ENCODE measurements around the gene MICAL3. TPM values are rescaled to one million over a fixed set of nuclear protein-coding genes. Genes with fewer than 3 reads are reported as not detected.

MICAL3 gene

DNA sequence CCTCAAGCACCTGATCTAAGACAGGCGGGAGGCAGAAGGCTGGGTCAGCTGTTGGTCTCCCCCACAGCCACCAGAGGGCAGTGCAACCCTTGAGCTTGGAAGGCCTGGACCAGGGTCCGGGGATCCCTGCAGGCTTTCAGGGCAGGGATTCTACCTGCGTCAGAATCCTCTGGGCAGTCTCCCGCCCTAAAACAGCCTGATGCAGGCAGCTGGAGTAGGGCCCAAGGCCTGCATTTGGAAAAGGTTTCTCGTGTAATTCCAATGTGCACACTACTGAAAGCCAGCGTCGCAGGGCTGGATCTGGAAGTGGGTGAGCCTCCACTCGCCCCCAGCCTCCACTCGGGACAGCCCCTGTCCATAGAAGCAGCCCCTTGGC, 281.8 kb downstream of the MICAL3 start:
- DNase-seq, result peak; percentile 93
- Histone ChIP-seq H2BK5ac (ENCODE audit: low read length) (no peak overlapping the region), H3K36me3 (ENCODE audit: control insufficient read depth, insufficient read depth, low read length) (peaks cover 2% of the 10 kb centered on the region), H3K27ac (ENCODE audit: low read depth, low read length) (no peak overlapping the region), H3K79me2 (ENCODE audit: control insufficient read depth, insufficient read depth, low read length) (no peaks in the 10 kb centered on the region), H3K4me2 (ENCODE audit: low read length) (no peak overlapping the region), H4K5ac (ENCODE audit: low read length) (no peak overlapping the region), H2BK15ac (replicated peaks; ENCODE audit: low read depth) (no peak overlapping the region), H3K4me1 (ENCODE audit: control insufficient read depth, low read depth, low read length) (no peaks in the 10 kb centered on the region), H3K79me1 (ENCODE audit: low read length) (no peaks in the 10 kb centered on the region), H3K27me3 (ENCODE audit: insufficient read depth, low read length, poor library complexity) (no peaks in the 10 kb centered on the region), H2BK120ac (ENCODE audit: low read depth, low read length) (no peak overlapping the region), H2AK5ac (ENCODE audit: low read length) (no peak overlapping the region), H3K4ac (ENCODE audit: low read depth, low read length) (no peak overlapping the region), H3K56ac (ENCODE audit: low read length) (no peak overlapping the region), H3K9ac (ENCODE audit: low read length) (no peak overlapping the region), H3K4me3 (ENCODE audit: low read length) (no peak overlapping the region), H4K8ac (ENCODE audit: low read depth, low read length) (no peak overlapping the region), H3K18ac (ENCODE audit: low read length) (no peak overlapping the region), H3K23ac (ENCODE audit: low read length) (no peak overlapping the region)
- no CpG with 5 or more reads among the region's 9 CpGs for WGBS (ENCODE audit: extremely low coverage, insufficient coverage, low lambda C conversion rate)

DNA sequence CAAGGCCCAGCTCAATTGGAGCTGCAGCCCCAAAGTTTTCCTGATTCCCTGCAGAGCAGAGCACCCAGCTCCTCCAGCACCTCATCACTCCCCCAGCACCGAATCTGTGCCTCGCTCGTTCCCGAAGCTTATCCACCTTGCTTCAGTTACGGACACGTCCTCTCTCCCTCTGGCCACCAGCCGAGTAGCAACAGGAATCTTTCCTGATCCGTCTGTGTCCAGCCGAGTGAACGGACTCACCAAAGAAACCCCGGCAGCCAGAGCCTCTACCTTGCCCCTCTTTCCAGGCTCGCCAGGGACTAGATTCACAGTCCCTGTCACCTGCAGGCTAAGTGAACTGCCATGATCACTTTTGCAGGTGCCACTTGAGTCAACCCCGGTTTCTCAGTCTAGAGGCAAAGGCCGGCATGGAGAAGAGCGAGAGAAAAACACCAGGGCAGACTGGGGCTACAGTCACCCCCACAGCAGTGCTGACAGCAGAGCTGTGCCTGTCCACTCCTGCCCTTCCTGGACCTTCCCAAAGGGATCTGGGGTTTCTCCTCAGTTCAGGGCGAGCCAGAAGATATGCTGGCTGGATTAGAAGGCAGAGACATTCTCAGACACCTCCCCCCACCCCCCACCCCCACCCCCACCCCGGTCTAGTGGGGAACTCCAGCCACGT, 282.4 kb downstream of the MICAL3 start:
- Histone ChIP-seq H3K4me1 (ENCODE audit: control insufficient read depth, low read depth, low read length) (no peaks in the 10 kb centered on the region), H2BK5ac (ENCODE audit: low read length) (no peak overlapping the region), H2BK120ac (ENCODE audit: low read depth, low read length) (no peak overlapping the region), H3K4ac (ENCODE audit: low read depth, low read length) (no peak overlapping the region), H3K27ac (ENCODE audit: low read depth, low read length) (no peak overlapping the region), H3K27me3 (ENCODE audit: insufficient read depth, low read length, poor library complexity) (no peaks in the 10 kb centered on the region), H3K79me1 (ENCODE audit: low read length) (no peaks in the 10 kb centered on the region), H3K4me3 (ENCODE audit: low read length) (no peak overlapping the region), H3K18ac (ENCODE audit: low read length) (no peak overlapping the region), H3K56ac (ENCODE audit: low read length) (no peak overlapping the region), H4K5ac (ENCODE audit: low read length) (no peak overlapping the region), H3K4me2 (ENCODE audit: low read length) (no peak overlapping the region), H3K79me2 (ENCODE audit: control insufficient read depth, insufficient read depth, low read length) (no peaks in the 10 kb centered on the region), H3K9ac (ENCODE audit: low read length) (no peak overlapping the region), H2BK15ac (replicated peaks; ENCODE audit: low read depth) (no peak overlapping the region), H4K8ac (ENCODE audit: low read depth, low read length) (no peak overlapping the region), H2AK5ac (ENCODE audit: low read length) (no peak overlapping the region), H3K36me3 (ENCODE audit: control insufficient read depth, insufficient read depth, low read length) (peaks cover 2% of the 10 kb centered on the region), H3K23ac (ENCODE audit: low read length) (no peak overlapping the region)
- no CpG with 5 or more reads among the region's 18 CpGs for whole genome bisulfite sequencing (ENCODE audit: extremely low coverage, insufficient coverage, low lambda C conversion rate)
- DNase-seq, result no peak

- Histone ChIP-seq H2AK5ac (ENCODE audit: low read length) (no peak overlapping the region), H4K5ac (ENCODE audit: low read length) (no peak overlapping the region), H2BK5ac (ENCODE audit: low read length) (no peak overlapping the region), H3K4ac (ENCODE audit: low read depth, low read length) (no peak overlapping the region), H3K27me3 (ENCODE audit: insufficient read depth, low read length, poor library complexity) (no peaks in the 10 kb centered on the region), H3K9ac (ENCODE audit: low read length) (no peak overlapping the region), H2BK120ac (ENCODE audit: low read depth, low read length) (no peak overlapping the region), H3K27ac (ENCODE audit: low read depth, low read length) (no peak overlapping the region), H3K4me2 (ENCODE audit: low read length) (no peak overlapping the region), H3K18ac (ENCODE audit: low read length) (no peak overlapping the region), H3K79me2 (ENCODE audit: control insufficient read depth, insufficient read depth, low read length) (no peaks in the 10 kb centered on the region), H3K4me1 (ENCODE audit: control insufficient read depth, low read depth, low read length) (no peaks in the 10 kb centered on the region), H3K36me3 (ENCODE audit: control insufficient read depth, insufficient read depth, low read length) (peaks cover 2% of the 10 kb centered on the region), H3K56ac (ENCODE audit: low read length) (no peak overlapping the region), H3K4me3 (ENCODE audit: low read length) (no peak overlapping the region), H2BK15ac (replicated peaks; ENCODE audit: low read depth) (no peak overlapping the region), H3K79me1 (ENCODE audit: low read length) (no peaks in the 10 kb centered on the region), H4K8ac (ENCODE audit: low read depth, low read length) (no peak overlapping the region), H3K23ac (ENCODE audit: low read length) (no peak overlapping the region)
- DNase-seq, result no peak
- WGBS (ENCODE audit: extremely low coverage, insufficient coverage, low lambda C conversion rate), result no CpG with 5 or more reads among the region's 36 CpGs
These were observed 285.0 kb downstream of the MICAL3 start for GRCh38 chr22:17739196-17739975.

DNA sequence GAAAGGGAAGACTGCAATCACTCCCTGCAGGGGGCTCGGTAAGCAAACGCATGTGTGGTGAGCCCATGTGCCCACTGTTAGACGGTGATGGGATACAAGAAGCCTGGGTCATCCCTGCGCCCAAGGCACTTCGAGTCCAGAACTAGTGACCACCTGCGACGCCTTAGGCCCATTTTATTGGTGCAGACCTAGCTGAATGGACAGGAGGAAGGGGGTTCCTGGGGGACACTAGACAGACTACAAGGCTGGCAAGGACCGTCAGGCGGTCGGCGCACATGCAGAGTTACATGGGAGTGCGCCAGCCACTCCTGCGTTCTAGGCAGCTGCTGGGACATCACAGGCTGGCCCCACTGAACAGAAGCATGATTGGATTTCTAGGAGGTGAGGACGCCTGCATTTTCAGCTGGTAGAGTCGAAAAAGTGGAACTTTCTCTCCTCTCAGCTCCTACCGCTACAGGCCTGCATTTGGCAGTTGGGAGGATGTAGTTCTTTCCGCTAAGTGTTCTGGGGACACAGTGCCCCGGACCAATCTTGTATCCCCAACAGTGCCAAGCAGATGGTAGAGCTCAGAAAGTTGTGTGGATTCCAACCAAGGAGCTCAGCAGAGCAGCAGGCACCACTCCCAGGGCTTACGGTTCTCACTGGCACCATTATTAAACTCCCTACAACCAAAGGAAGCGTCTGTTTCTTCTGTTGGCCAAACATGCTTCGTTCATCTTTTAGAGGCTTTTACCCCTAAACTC, 285.8 kb downstream of the MICAL3 start:
- H3K4me1 ChIP-seq (ENCODE audit: control insufficient read depth, low read depth, low read length), result no peaks in the 10 kb centered on the region
- H2BK120ac ChIP-seq (ENCODE audit: low read depth, low read length), result no peak overlapping the region
- H3K27me3 ChIP-seq (ENCODE audit: insufficient read depth, low read length, poor library complexity), result no peaks in the 10 kb centered on the region
- peak overlapping the region; percentile 15 for H3K56ac ChIP-seq (ENCODE audit: low read length)
- no peak for DNase-seq
- H3K4ac ChIP-seq (ENCODE audit: low read depth, low read length), result no peak overlapping the region
- no peak overlapping the region for H4K5ac ChIP-seq (ENCODE audit: low read length)
- peaks cover 2% of the 10 kb centered on the region for H3K36me3 ChIP-seq (ENCODE audit: control insufficient read depth, insufficient read depth, low read length)
- no peaks in the 10 kb centered on the region for H3K79me1 ChIP-seq (ENCODE audit: low read length)
- no peak overlapping the region for H3K9ac ChIP-seq (ENCODE audit: low read length)
- H2AK5ac ChIP-seq (ENCODE audit: low read length), result no peak overlapping the region
- H3K27ac ChIP-seq (ENCODE audit: low read depth, low read length), result no peak overlapping the region
- H3K4me2 ChIP-seq (ENCODE audit: low read length), result no peak overlapping the region
- no peak overlapping the region for H2BK5ac ChIP-seq (ENCODE audit: low read length)
- no peaks in the 10 kb centered on the region for H3K79me2 ChIP-seq (ENCODE audit: control insufficient read depth, insufficient read depth, low read length)
- H4K8ac ChIP-seq (ENCODE audit: low read depth, low read length), result no peak overlapping the region
- H3K18ac ChIP-seq (ENCODE audit: low read length), result no peak overlapping the region
- H3K23ac ChIP-seq (ENCODE audit: low read length), result no peak overlapping the region
- no peak overlapping the region for H2BK15ac ChIP-seq (replicated peaks; ENCODE audit: low read depth)
- no CpG with 5 or more reads among the region's 21 CpGs for WGBS (ENCODE audit: extremely low coverage, insufficient coverage, low lambda C conversion rate)
- H3K4me3 ChIP-seq (ENCODE audit: low read length), result no peak overlapping the region

Small RNA genes lying within 50 kb of the gene (small RNA-seq; reads per million reads assigned to genes)
- gene MIR3198-1 (ENCODE audit: insufficient read depth), result not detected
- not detected for gene MIR648 (ENCODE audit: insufficient read depth)

All from mesendoderm (in vitro differentiated cells).